ENCODE results near the gene FAM234B.

- TF ChIP-seq, protein P1, sequence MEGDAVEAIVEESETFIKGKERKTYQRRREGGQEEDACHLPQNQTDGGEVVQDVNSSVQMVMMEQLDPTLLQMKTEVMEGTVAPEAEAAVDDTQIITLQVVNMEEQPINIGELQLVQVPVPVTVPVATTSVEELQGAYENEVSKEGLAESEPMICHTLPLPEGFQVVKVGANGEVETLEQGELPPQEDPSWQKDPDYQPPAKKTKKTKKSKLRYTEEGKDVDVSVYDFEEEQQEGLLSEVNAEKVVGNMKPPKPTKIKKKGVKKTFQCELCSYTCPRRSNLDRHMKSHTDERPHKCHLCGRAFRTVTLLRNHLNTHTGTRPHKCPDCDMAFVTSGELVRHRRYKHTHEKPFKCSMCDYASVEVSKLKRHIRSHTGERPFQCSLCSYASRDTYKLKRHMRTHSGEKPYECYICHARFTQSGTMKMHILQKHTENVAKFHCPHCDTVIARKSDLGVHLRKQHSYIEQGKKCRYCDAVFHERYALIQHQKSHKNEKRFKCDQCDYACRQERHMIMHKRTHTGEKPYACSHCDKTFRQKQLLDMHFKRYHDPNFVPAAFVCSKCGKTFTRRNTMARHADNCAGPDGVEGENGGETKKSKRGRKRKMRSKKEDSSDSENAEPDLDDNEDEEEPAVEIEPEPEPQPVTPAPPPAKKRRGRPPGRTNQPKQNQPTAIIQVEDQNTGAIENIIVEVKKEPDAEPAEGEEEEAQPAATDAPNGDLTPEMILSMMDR (IDR thresholded peaks at IDR 0.05), result peak; percentile 12; the same call in 1 of the 2 replicates
- TF ChIP-seq USF2 (IDR thresholded peaks at IDR 0.05; ENCODE audit: borderline replicate concordance, low read depth, low read length) (no peak), POLR2AphosphoS5 (IDR thresholded peaks at IDR 0.05; ENCODE audit: low read depth, low read length) (no peak), RFX5 (IDR thresholded peaks at IDR 0.05; ENCODE audit: low read length) (no peak), SIN3A (IDR thresholded peaks at IDR 0.05; ENCODE audit: borderline replicate concordance, low read depth, low read length) (no peak), RCOR1 (IDR thresholded peaks at IDR 0.05; ENCODE audit: low read length) (no peak), EZH2phosphoT487 (IDR thresholded peaks at IDR 0.05; ENCODE audit: borderline replicate concordance, low read depth) (no peak), CHD2 (IDR thresholded peaks at IDR 0.05; ENCODE audit: low read length, partially characterized antibody) (no peak), TEAD4 (IDR thresholded peaks at IDR 0.05; ENCODE audit: borderline replicate concordance, insufficient read depth) (no peak)
Observed at GRCh38 chr12:12999271-12999958, 44.8 kb upstream of the FAM234B start.

Measured in SK-N-SH (cell line).